CD14-positive monocyte (primary cell): Measurements from ENCODE around the gene UBAP1L. TPM values are rescaled to one million over a fixed set of nuclear protein-coding genes. Genes with fewer than 3 reads are reported as not detected.

Source experiments
- DNase-seq, 3 donors: peaks; one replicate each; pipeline ENCODE4 v3.0.0-alpha.2; 2011 to 2022
- H2AFZ ChIP-seq: 2 replicates; pipeline ENCODE4 v1.6.0; 2012; ENCODE audit warnings: mild to moderate bottlenecking, low read depth, low read length, inconsistent platforms; ENCODE audit not compliant: insufficient read depth, poor library complexity, severe bottlenecking
- H3K27ac ChIP-seq, 2 donors: 1 replicate in 1 of 2; 2 replicates in 1 of 2; pipeline ENCODE4 v1.5.1; 2012 to 2013; ENCODE audit warnings: low read length in 2 of 2, control low read depth in 1 of 2, inconsistent platforms in 1 of 2, low read depth in 1 of 2, mild to moderate bottlenecking in 1 of 2
- H3K27me3 ChIP-seq, 2 donors: one replicate each; pipeline versions ENCODE4 v1.6.0 to v1.6.1; 2011 to 2013; ENCODE audit warnings: low read length in 2 of 2; ENCODE audit not compliant: control insufficient read depth in 2 of 2, insufficient read depth in 2 of 2
- H3K36me3 ChIP-seq, 2 donors: replicated peaks in 1 of 2; 1 replicate in 1 of 2; 2 replicates in 1 of 2; pipeline versions ENCODE4 v1.5.1 to v1.6.1; 2012 to 2013; ENCODE audit warnings: low read length in 2 of 2, control low read depth in 1 of 2, inconsistent platforms in 1 of 2, mild to moderate bottlenecking in 1 of 2; ENCODE audit not compliant: insufficient read depth in 2 of 2, control insufficient read depth in 1 of 2
- H3K4me1 ChIP-seq, 2 donors: 1 replicate in 1 of 2; 2 replicates in 1 of 2; pipeline versions ENCODE4 v1.5.1 to v1.6.1; 2012 to 2013; ENCODE audit warnings: low read length in 2 of 2, control low read depth in 1 of 2, inconsistent platforms in 1 of 2, mild to moderate bottlenecking in 1 of 2, moderate library complexity in 1 of 2; ENCODE audit not compliant: insufficient read depth in 2 of 2, control insufficient read depth in 1 of 2
- H3K4me2 ChIP-seq: replicated peaks from 2 replicates; pipeline ENCODE3; 2012; ENCODE audit warnings: low read length, moderate library complexity, mild to moderate bottlenecking; ENCODE audit not compliant: poor library complexity, severe bottlenecking; ENCODE audit errors: extremely low read depth
- H3K4me3 ChIP-seq, 3 experiments: fragments of 200-600 bp in 1 of 3; sonication (generic) in 1 of 3; replicated peaks in 1 of 3; 1 replicate in 2 of 3; 2 replicates in 1 of 3; pipeline ENCODE4 v1.5.1; 2011 to 2013; ENCODE audit warnings: low read length in 3 of 3, mild to moderate bottlenecking in 3 of 3, control low read depth in 2 of 3, low read depth in 2 of 3, inconsistent platforms in 1 of 3, moderate library complexity in 1 of 3
- H3K79me2 ChIP-seq: 2 replicates; pipeline ENCODE4 v1.6.0; 2012; ENCODE audit warnings: mild to moderate bottlenecking, control low read depth, inconsistent platforms, low read length, moderate library complexity; ENCODE audit not compliant: insufficient read depth
- H3K9ac ChIP-seq: 2 replicates; pipeline ENCODE4 v1.6.0; 2017; ENCODE audit warnings: low read length, mild to moderate bottlenecking; ENCODE audit not compliant: insufficient read depth, poor library complexity, severe bottlenecking
- H3K9me3 ChIP-seq, 2 donors: replicated peaks in 1 of 2; 1 replicate in 1 of 2; 2 replicates in 1 of 2; pipeline versions ENCODE4 v1.5.1 to v1.6.1; 2012 to 2013; ENCODE audit warnings: low read length in 2 of 2, control low read depth in 1 of 2; ENCODE audit not compliant: control insufficient read depth in 1 of 2, insufficient read depth in 1 of 2
- H4K20me1 ChIP-seq: 2 replicates; pipeline ENCODE4 v1.6.0; 2012; ENCODE audit warnings: mild to moderate bottlenecking, low read length, control low read depth, moderate library complexity; ENCODE audit not compliant: insufficient read depth
- H3K27ac Mint-ChIP-seq, 7 donors: one replicate each; pipeline ENCODE4 v1.8.0; 2020; ENCODE audit warnings: mild to moderate bottlenecking in 7 of 7, mixed read lengths in 7 of 7, moderate library complexity in 6 of 7, inconsistent platforms in 2 of 7
- H3K27me3 Mint-ChIP-seq, 3 donors: one replicate each; pipeline ENCODE4 v1.8.0; 2021 to 2022; ENCODE audit warnings: low read depth in 3 of 3, mild to moderate bottlenecking in 3 of 3, mixed read lengths in 3 of 3, moderate library complexity in 3 of 3, inconsistent platforms in 1 of 3
- H3K36me3 Mint-ChIP-seq, 2 donors: one replicate each; pipeline ENCODE4 v1.8.0; 2020; ENCODE audit warnings: mixed read lengths in 2 of 2, inconsistent platforms in 1 of 2, mild to moderate bottlenecking in 1 of 2
- H3K4me1 Mint-ChIP-seq: one replicate; pipeline ENCODE4 v1.8.0; 2020; ENCODE audit warnings: mild to moderate bottlenecking, mixed read lengths
- H3K4me3 Mint-ChIP-seq, 2 donors: one replicate each; pipeline ENCODE4 v1.8.0; 2020; ENCODE audit warnings: mild to moderate bottlenecking in 2 of 2, mixed read lengths in 2 of 2, moderate library complexity in 1 of 2
- H3K9me3 Mint-ChIP-seq, 7 donors: one replicate each; pipeline ENCODE4 v1.8.0; 2020 to 2022; ENCODE audit warnings: mixed read lengths in 7 of 7, mild to moderate bottlenecking in 6 of 7, moderate library complexity in 6 of 7, inconsistent platforms in 2 of 7
- WGBS: methylation state at CpG from one replicate; pipeline ENCODE4 v1.1.5; 2013; ENCODE audit warnings: missing lambda C conversion rate; ENCODE audit not compliant: insufficient coverage; 5-methylcytosine and 5-hydroxymethylcytosine counted together
- intact Hi-C, 2 donors: fragments of 100-400 bp; cut with micrococcal nuclease; formaldehyde crosslinking; loops; one replicate each; pipeline versions ENCODE4 v1.15.0 to v1.15.1; 2023
- polyA plus RNA-seq, 3 donors: library from polyadenylated mRNA; depleted of rRNA in 1 of 3; unstranded in 2 of 3; stranded (reverse) in 1 of 3; fragments of 300-500 nt in 2 of 3; fragments of >200 nt in 1 of 3; fragmentation: Illumina TruSeq in 2 of 3; gene quantifications; 1 replicate in 2 of 3; 2 replicates in 1 of 3; pipeline ENCODE4 v1.2.3, GENCODE V29; 2012 to 2021
- TF ChIP-seq, protein P1 (sequence below): fragments of 200-600 bp; IDR thresholded peaks from one replicate; pipeline ENCODE4 v1.8.0; 2022; ENCODE audit warnings: antibody characterized with exemption, mild to moderate bottlenecking

The UBAP1L gene
- polyA plus RNA-seq, 3 donors, result 4.8 TPM; not detected in 2

DNA sequence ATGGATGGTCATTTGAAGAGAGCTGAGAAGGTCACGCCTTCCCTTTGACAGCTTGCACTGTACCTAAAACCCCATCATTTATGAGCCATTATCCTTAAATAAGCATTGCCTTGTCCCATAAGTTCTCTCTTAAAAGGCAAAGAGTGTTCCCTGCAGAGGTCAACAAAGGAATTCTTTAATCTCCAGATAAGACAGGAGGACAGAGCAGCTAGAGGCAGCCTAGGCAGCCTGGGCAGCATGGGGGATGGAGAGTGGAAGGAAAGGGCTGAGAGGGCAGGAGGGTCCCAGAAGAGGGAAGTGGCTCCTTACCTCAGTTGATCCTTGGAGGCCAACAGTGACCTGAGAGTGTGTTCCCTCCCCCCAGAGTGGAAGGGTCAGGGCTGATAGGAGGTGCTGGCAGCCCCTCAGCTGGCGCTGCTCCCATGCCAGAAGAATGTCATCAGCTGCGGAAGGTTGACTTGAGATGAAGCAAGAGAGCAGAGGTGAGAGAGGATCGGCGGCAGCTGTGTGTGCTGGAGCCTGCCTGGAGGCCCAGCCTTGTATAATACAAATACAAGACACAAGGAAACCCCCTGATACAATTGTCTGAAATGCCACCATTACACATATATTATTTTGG is 25.7 kb downstream of the UBAP1L start:
- no peaks in the 10 kb centered on the region for H3K79me2 ChIP-seq
- no peaks in the 10 kb centered on the region for H3K9me3 ChIP-seq
- H3K4me3 ChIP-seq, result no peak overlapping the region
- no peak overlapping the region for H3K9ac ChIP-seq
- H3K4me1 Mint-ChIP-seq, result no peaks in the 10 kb centered on the region
- no peak overlapping the region for H3K27ac ChIP-seq
- no peak overlapping the region for H2AFZ ChIP-seq
- no peaks in the 10 kb centered on the region for H3K9me3 Mint-ChIP-seq
- no peak overlapping the region for H3K4me2 ChIP-seq
- H3K27me3 Mint-ChIP-seq, result peaks cover 5 to 16% (median 7%) of the 10 kb centered on the region in 3 donors
- no peaks in the 10 kb centered on the region for H3K36me3 ChIP-seq
- no peak overlapping the region for H3K4me3 Mint-ChIP-seq
- DNase-seq, result no peak
- H3K27me3 ChIP-seq, result no peaks in the 10 kb centered on the region
- no CpG with 5 or more reads among the region's 5 CpGs for WGBS
- peaks cover 0 to 4% of the 10 kb centered on the region in 2 donors for H3K36me3 Mint-ChIP-seq
- H4K20me1 ChIP-seq, result no peaks in the 10 kb centered on the region
- intact Hi-C loops, result loop anchor here in 1 of 2 donors (10.0 kb wide), 1 partner anchor 355 kb away; no protein-coding TSS in a partner anchor
- TF ChIP-seq, protein P1, sequence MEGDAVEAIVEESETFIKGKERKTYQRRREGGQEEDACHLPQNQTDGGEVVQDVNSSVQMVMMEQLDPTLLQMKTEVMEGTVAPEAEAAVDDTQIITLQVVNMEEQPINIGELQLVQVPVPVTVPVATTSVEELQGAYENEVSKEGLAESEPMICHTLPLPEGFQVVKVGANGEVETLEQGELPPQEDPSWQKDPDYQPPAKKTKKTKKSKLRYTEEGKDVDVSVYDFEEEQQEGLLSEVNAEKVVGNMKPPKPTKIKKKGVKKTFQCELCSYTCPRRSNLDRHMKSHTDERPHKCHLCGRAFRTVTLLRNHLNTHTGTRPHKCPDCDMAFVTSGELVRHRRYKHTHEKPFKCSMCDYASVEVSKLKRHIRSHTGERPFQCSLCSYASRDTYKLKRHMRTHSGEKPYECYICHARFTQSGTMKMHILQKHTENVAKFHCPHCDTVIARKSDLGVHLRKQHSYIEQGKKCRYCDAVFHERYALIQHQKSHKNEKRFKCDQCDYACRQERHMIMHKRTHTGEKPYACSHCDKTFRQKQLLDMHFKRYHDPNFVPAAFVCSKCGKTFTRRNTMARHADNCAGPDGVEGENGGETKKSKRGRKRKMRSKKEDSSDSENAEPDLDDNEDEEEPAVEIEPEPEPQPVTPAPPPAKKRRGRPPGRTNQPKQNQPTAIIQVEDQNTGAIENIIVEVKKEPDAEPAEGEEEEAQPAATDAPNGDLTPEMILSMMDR, result no peak
- peak overlapping the region in 1 of 7 donors; percentile 62 for H3K27ac Mint-ChIP-seq
- H3K4me1 ChIP-seq, result no peaks in the 10 kb centered on the region

- H4K20me1 ChIP-seq, result no peaks in the 10 kb centered on the region
- H3K4me1 ChIP-seq, result no peaks in the 10 kb centered on the region
- peaks cover 0 to 3% of the 10 kb centered on the region in 2 donors for H3K36me3 Mint-ChIP-seq
- H3K27ac ChIP-seq, result no peak overlapping the region
- no peak for DNase-seq
- TF ChIP-seq, protein P1, result no peak
- H3K4me3 Mint-ChIP-seq, result no peak overlapping the region
- H3K4me3 ChIP-seq, result no peak overlapping the region
- peaks cover 0 to 3% of the 10 kb centered on the region in 2 donors for H3K27me3 ChIP-seq
- H3K9me3 Mint-ChIP-seq, result no peaks in the 10 kb centered on the region
- WGBS, result no CpG with 5 or more reads among the region's 6 CpGs
- no peak overlapping the region for H3K9ac ChIP-seq
- intact Hi-C loops, result loop anchor here in 1 of 2 donors (10.0 kb wide), 1 partner anchor 354 kb away; no protein-coding TSS in a partner anchor
- H3K27me3 Mint-ChIP-seq, result peaks cover 7 to 22% (median 9%) of the 10 kb centered on the region in 3 donors
- H3K36me3 ChIP-seq, result no peaks in the 10 kb centered on the region
- H3K4me1 Mint-ChIP-seq, result no peaks in the 10 kb centered on the region
- no peaks in the 10 kb centered on the region for H3K79me2 ChIP-seq
- no peak overlapping the region for H2AFZ ChIP-seq
- no peaks in the 10 kb centered on the region for H3K9me3 ChIP-seq
- H3K4me2 ChIP-seq, result no peak overlapping the region
- no peak overlapping the region for H3K27ac Mint-ChIP-seq
Observed at GRCh38 chr15:65088643-65089021, 26.4 kb downstream of the UBAP1L start.
